Measurements from ENCODE around the gene MYO19. TPM values are rescaled to one million over a fixed set of nuclear protein-coding genes. Genes with fewer than 3 reads are reported as not detected.

Gene MYO19
- total and polyA plus RNA-seq, 4 donors: 8.7 to 47.2 (median 20.8) TPM

GRCh38 chr17:36514856-36515255 is 19.8 kb downstream of the MYO19 start (continued):
- TF ChIP-seq SP1 (IDR thresholded peaks at IDR 0.05): no peak

- Histone ChIP-seq H3K9me3 (ENCODE audit: control insufficient read depth in 4 of 4, low read length in 3 of 4) (no peaks in the 10 kb centered on the region), H3K27ac (ENCODE audit: low read depth in 1 of 2, low read length in 2 of 2) (no peak overlapping the region), H3K4me3 (ENCODE audit: low read depth in 1 of 3, low read length in 3 of 3) (no peak overlapping the region), H3K27me3 (ENCODE audit: control insufficient read depth in 4 of 4, insufficient read depth in 4 of 4, low read length in 3 of 4) (no peaks in the 10 kb centered on the region), H3K36me3 (ENCODE audit: control insufficient read depth in 4 of 4, insufficient read depth in 3 of 4, low read depth in 1 of 4, low read length in 3 of 4) (peaks cover 0 to 40% (median 10%) of the 10 kb centered on the region in 4 donors), H3K4me1 (ENCODE audit: control insufficient read depth in 4 of 4, insufficient read depth in 4 of 4, low read length in 3 of 4) (no peaks in the 10 kb centered on the region), H3K9ac (ENCODE audit: low read depth in 1 of 2, low read length in 2 of 2) (no peak overlapping the region)
- WGBS: 96% methylated on average over 5 of the region's 5 CpGs
- DNase-seq (ENCODE audit: low spot score): no peak
- TF ChIP-seq HNF4A (conservative IDR thresholded peaks at IDR 0.05) (no peak), MAX (IDR thresholded peaks at IDR 0.05) (no peak), GABPA (IDR thresholded peaks at IDR 0.05 in 1 of 2, conservative IDR thresholded peaks at IDR 0.05 in 1 of 2) (no peak), JUND (IDR thresholded peaks at IDR 0.05) (no peak), FOXA1 (IDR thresholded peaks at IDR 0.05) (no peak), HNF4G (IDR thresholded peaks at IDR 0.05) (no peak), CTCF (IDR thresholded peaks at IDR 0.05; ENCODE audit: low read depth, low read length, missing input control) (no peak), RAD21 (IDR thresholded peaks at IDR 0.05) (no peak), ZBTB33 (IDR thresholded peaks at IDR 0.05) (no peak), RXRA (IDR thresholded peaks at IDR 0.05) (no peak), YY1 (IDR thresholded peaks at IDR 0.05) (no peak), REST (IDR thresholded peaks at IDR 0.05) (no peak), SP1 (IDR thresholded peaks at IDR 0.05) (no peak), FOXA2 (IDR thresholded peaks at IDR 0.05) (no peak), NR2F2 (IDR thresholded peaks at IDR 0.05) (no peak), EGR1 (IDR thresholded peaks at IDR 0.05; ENCODE audit: low read depth in 2 of 2) (no peak), TAF1 (conservative IDR thresholded peaks at IDR 0.05) (no peak), ATF3 (IDR thresholded peaks at IDR 0.05) (no peak)
Measured at GRCh38 chr17:36512641-36513040, 22.0 kb downstream of the MYO19 start.
